OCI-LY1 (cell line): ENCODE data around the gene HSD3B2.

Experiments
- H2AFZ ChIP-seq: fragments of 200-600 bp; sonication (generic), shearing (Covaris generic); 2 replicates; pipeline ENCODE4 v1.6.0; 2014; ENCODE audit warnings: antibody characterized with exemption, mild to moderate bottlenecking, low read length
- H3F3A ChIP-seq: fragments of 200-600 bp; sonication (generic), shearing (Covaris generic); 2 replicates; pipeline ENCODE4 v1.6.0; 2014; ENCODE audit warnings: mild to moderate bottlenecking, antibody characterized with exemption, low read length, moderate library complexity; ENCODE audit not compliant: insufficient read depth
- H3K27ac ChIP-seq: fragments of 200-600 bp; sonication (generic); 2 replicates; pipeline ENCODE4 v1.5.1; 2014; ENCODE audit warnings: low read length, mixed run types, mild to moderate bottlenecking, low read depth; ENCODE audit not compliant: poor library complexity, severe bottlenecking
- H3K27me3 ChIP-seq: fragments of 200-600 bp; sonication (generic); 2 replicates; pipeline ENCODE4 v1.6.0; 2014; ENCODE audit warnings: antibody characterized with exemption, mild to moderate bottlenecking, low read length, moderate library complexity; ENCODE audit not compliant: insufficient read depth
- H3K36me3 ChIP-seq: fragments of 200-600 bp; sonication (generic); 2 replicates; pipeline ENCODE4 v1.6.1; 2014; ENCODE audit warnings: mild to moderate bottlenecking, antibody characterized with exemption, low read length, moderate library complexity, mixed read lengths; ENCODE audit not compliant: insufficient read depth
- H3K4me1 ChIP-seq: fragments of 200-600 bp; sonication (generic); 2 replicates; pipeline ENCODE4 v1.5.1; 2014; ENCODE audit warnings: mild to moderate bottlenecking, low read length, moderate library complexity; ENCODE audit not compliant: insufficient read depth, severe bottlenecking
- H3K4me2 ChIP-seq: fragments of 200-600 bp; sonication (generic), shearing (Covaris generic); 2 replicates; pipeline ENCODE4 v1.6.1; 2014; ENCODE audit warnings: low read length
- H3K4me3 ChIP-seq: fragments of 200-600 bp; sonication (generic); 2 replicates; pipeline ENCODE4 v1.5.1; 2014; ENCODE audit warnings: low read length, low read depth, mild to moderate bottlenecking, mixed read lengths; ENCODE audit not compliant: poor library complexity, severe bottlenecking
- H3K79me2 ChIP-seq: fragments of 200-600 bp; shearing (Covaris generic); 2 replicates; pipeline ENCODE4 v1.6.1; 2016; ENCODE audit warnings: mixed run types, low read length, mixed read lengths; ENCODE audit not compliant: insufficient read depth
- H3K9ac ChIP-seq: fragments of 200-600 bp; sonication (generic), shearing (Covaris generic); 2 replicates; pipeline ENCODE4 v1.6.1; 2014; ENCODE audit warnings: mild to moderate bottlenecking, low read length, mixed read lengths
- H3K9me2 ChIP-seq: fragments of 200-600 bp; sonication (generic), shearing (Covaris generic); 2 replicates; pipeline ENCODE4 v1.6.1; 2014; ENCODE audit warnings: low read depth, mild to moderate bottlenecking, low read length, mixed read lengths
- H3K9me3 ChIP-seq: fragments of 200-600 bp; shearing (Covaris generic); 2 replicates; pipeline ENCODE4 v1.6.1; 2014; ENCODE audit warnings: low read length, mixed read lengths
- H4K20me1 ChIP-seq: fragments of 200-600 bp; sonication (generic), shearing (Covaris generic); 2 replicates; pipeline ENCODE4 v1.6.0; 2016; ENCODE audit warnings: mild to moderate bottlenecking, low read length; ENCODE audit not compliant: insufficient read depth
- EZH2 ChIP-seq: fragments of 200-600 bp; sonication (generic), shearing (Covaris generic); IDR thresholded peaks from 2 replicates; pipeline ENCODE4 v1.8.0; 2017; ENCODE audit warnings: borderline replicate concordance, mixed run types, mild to moderate bottlenecking, antibody characterized with exemption, low read length, moderate library complexity, mixed read lengths
- TF ChIP-seq, protein P1 (sequence below): fragments of 200-600 bp; sonication (generic), shearing (Covaris generic); IDR thresholded peaks from 2 replicates; pipeline ENCODE4 v1.5.1; 2017; ENCODE audit warnings: mild to moderate bottlenecking, antibody characterized with exemption, low read length, moderate library complexity, mixed read lengths

Gene HSD3B2

DNA sequence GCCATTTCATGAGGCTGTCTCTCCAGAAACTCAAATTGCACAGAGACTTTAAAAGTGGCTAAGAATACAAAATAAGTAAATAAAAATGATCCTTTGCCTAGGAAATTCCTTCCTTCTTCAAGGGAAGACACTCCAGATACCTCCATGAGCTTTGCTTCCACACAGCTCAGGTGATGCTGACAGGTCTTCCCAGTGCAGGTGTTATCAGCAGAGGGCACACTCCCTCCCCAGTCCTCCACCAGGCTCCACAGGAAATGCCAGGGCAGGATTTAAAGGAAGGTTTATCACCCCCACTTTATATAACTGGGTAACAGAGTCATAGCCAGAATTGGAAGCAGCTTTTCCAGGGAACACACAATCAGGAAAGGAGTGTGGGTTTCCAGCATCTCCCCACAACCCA is 5.7 kb downstream of the HSD3B2 start:
- H3K9ac ChIP-seq: no peak overlapping the region
- H3K4me3 ChIP-seq: no peak overlapping the region
- no peak overlapping the region for H3K4me2 ChIP-seq

DNA sequence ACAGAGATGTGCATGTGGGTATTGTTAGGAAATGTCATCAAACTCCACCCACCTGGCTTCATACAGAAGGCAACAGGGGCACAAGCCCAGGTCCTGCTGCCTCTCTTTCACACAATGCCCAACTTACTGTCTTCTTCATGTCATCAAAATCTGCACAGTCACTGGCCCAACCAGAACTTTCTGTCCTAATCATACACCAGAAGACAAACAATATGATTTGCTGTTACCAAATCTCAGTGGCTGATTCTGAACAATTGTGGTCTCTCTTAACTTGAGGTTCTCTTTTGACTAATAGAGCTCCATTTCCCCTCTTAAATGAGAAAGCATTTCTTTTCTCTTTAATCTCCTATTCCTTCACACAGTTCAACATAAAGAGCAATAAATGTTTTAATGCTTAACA is 7.7 kb downstream of the HSD3B2 start:
- no peak overlapping the region for H2AFZ ChIP-seq
- no peak for TF ChIP-seq EZH2
- TF ChIP-seq, protein P1, sequence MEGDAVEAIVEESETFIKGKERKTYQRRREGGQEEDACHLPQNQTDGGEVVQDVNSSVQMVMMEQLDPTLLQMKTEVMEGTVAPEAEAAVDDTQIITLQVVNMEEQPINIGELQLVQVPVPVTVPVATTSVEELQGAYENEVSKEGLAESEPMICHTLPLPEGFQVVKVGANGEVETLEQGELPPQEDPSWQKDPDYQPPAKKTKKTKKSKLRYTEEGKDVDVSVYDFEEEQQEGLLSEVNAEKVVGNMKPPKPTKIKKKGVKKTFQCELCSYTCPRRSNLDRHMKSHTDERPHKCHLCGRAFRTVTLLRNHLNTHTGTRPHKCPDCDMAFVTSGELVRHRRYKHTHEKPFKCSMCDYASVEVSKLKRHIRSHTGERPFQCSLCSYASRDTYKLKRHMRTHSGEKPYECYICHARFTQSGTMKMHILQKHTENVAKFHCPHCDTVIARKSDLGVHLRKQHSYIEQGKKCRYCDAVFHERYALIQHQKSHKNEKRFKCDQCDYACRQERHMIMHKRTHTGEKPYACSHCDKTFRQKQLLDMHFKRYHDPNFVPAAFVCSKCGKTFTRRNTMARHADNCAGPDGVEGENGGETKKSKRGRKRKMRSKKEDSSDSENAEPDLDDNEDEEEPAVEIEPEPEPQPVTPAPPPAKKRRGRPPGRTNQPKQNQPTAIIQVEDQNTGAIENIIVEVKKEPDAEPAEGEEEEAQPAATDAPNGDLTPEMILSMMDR: no peak
- no peak overlapping the region for H3K4me3 ChIP-seq
- no peaks in the 10 kb centered on the region for H3F3A ChIP-seq
- H3K9me2 ChIP-seq: no peaks in the 10 kb centered on the region
- H3K9me3 ChIP-seq: no peaks in the 10 kb centered on the region
- H3K79me2 ChIP-seq: no peaks in the 10 kb centered on the region
- H3K36me3 ChIP-seq: no peaks in the 10 kb centered on the region
- no peaks in the 10 kb centered on the region for H4K20me1 ChIP-seq
- 0 out of 2 replicates have a peak, but pooled peaks cover 3% of the 10 kb centered on the region for H3K27me3 ChIP-seq
- no peak overlapping the region for H3K9ac ChIP-seq
- no peak overlapping the region for H3K27ac ChIP-seq
- H3K4me2 ChIP-seq: no peak overlapping the region
- no peaks in the 10 kb centered on the region for H3K4me1 ChIP-seq

More for the DNA sequence above, 5.7 kb downstream of the HSD3B2 start:
- H3K27ac ChIP-seq: no peak overlapping the region
- no peaks in the 10 kb centered on the region for H3K36me3 ChIP-seq
- 0 out of 2 replicates have a peak, but pooled peaks cover 3% of the 10 kb centered on the region for H3K27me3 ChIP-seq
- no peaks in the 10 kb centered on the region for H3K9me2 ChIP-seq
- no peaks in the 10 kb centered on the region for H3K79me2 ChIP-seq
- H3F3A ChIP-seq: no peaks in the 10 kb centered on the region
- no peak overlapping the region for H2AFZ ChIP-seq
- no peaks in the 10 kb centered on the region for H3K4me1 ChIP-seq
- no peaks in the 10 kb centered on the region for H4K20me1 ChIP-seq
- H3K9me3 ChIP-seq: no peaks in the 10 kb centered on the region
- TF ChIP-seq, protein P1: no peak
- no peak for TF ChIP-seq EZH2

DNA sequence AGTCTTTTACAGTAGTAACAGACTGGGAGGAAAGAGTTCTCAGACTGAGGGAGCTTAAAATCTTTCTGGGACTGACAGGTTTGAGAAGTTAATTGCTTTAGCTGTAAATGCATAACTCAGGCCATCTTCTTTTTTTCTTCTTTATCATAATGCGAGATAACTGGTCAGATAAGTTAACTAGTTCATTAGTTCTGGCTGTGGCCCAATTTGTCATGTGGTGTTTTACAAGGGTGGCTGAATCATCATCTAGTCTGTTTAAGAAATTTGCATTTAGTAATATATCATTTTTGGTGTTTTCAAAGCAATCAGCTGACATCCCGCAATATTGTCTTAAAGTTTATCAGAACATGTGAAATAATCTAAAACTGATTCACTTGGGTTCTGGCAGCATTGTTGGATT is 14.0 kb downstream of the HSD3B2 start:
- Histone ChIP-seq H3K4me3 (no peak overlapping the region), H3K79me2 (no peaks in the 10 kb centered on the region)

More for the DNA sequence above, 14.0 kb downstream of the HSD3B2 start:
- H3K4me1 ChIP-seq: no peaks in the 10 kb centered on the region
- H3K9ac ChIP-seq: no peak overlapping the region
- no peaks in the 10 kb centered on the region for H3K9me3 ChIP-seq
- H2AFZ ChIP-seq: no peak overlapping the region
- H3K9me2 ChIP-seq: no peaks in the 10 kb centered on the region
- no peak overlapping the region for H3K4me2 ChIP-seq
- no peak overlapping the region for H3K27ac ChIP-seq
- no peak for TF ChIP-seq EZH2
- TF ChIP-seq, protein P1: no peak
- no peaks in the 10 kb centered on the region for H4K20me1 ChIP-seq
- H3F3A ChIP-seq: no peaks in the 10 kb centered on the region
- no peaks in the 10 kb centered on the region for H3K36me3 ChIP-seq
- no peaks in the 10 kb centered on the region for H3K27me3 ChIP-seq
